GM23338 (cell line): ENCODE measurements around the gene NKD1. TPM values are rescaled to one million over a fixed set of nuclear protein-coding genes. Genes with fewer than 3 reads are reported as not detected.

Experiments used
- ATAC-seq: fragments of 200-7000 bp; cut with Tn5 transposase; 3 replicates; pipeline ENCODE4 v1.9.1; 2020
- DNase-seq: peaks from one replicate; pipeline ENCODE4 v3.0.0-alpha.2; 2015; ENCODE audit warnings: low spot score
- H2AFZ ChIP-seq: fragments of 200-600 bp; sonication (generic); 2 replicates; pipeline ENCODE4 v1.8.0; 2016; ENCODE audit warnings: antibody characterized with exemption, mild to moderate bottlenecking, moderate library complexity
- H3F3A ChIP-seq: fragments of 200-600 bp; sonication (generic); replicated peaks from 2 replicates; pipeline ENCODE4 v1.8.0; 2017; ENCODE audit warnings: antibody characterized with exemption, mixed run types, low read depth
- H3K27ac ChIP-seq: fragments of 200-600 bp; sonication (generic); 2 replicates; pipeline ENCODE4 v1.6.1; 2016; ENCODE audit warnings: low read depth
- H3K27me3 ChIP-seq: fragments of 200-600 bp; sonication (generic); 2 replicates; pipeline ENCODE4 v1.8.0; 2016; ENCODE audit warnings: mild to moderate bottlenecking, mixed run types, moderate library complexity; ENCODE audit not compliant: insufficient read depth
- H3K36me3 ChIP-seq: fragments of 200-600 bp; sonication (generic); 2 replicates; pipeline ENCODE4 v1.8.0; 2016; ENCODE audit warnings: mild to moderate bottlenecking; ENCODE audit not compliant: insufficient read depth
- H3K4me1 ChIP-seq: fragments of 200-600 bp; sonication (generic); 2 replicates; pipeline ENCODE4 v1.8.0; 2016; ENCODE audit warnings: mild to moderate bottlenecking, moderate library complexity; ENCODE audit not compliant: insufficient read depth
- H3K4me2 ChIP-seq: fragments of 200-600 bp; sonication (generic); 2 replicates; pipeline ENCODE4 v1.7.1; 2017; ENCODE audit warnings: mixed run types
- H3K4me3 ChIP-seq: fragments of 200-600 bp; sonication (generic); 2 replicates; pipeline ENCODE4 v1.6.1; 2016; ENCODE audit warnings: mixed run types
- H3K79me2 ChIP-seq: fragments of 200-600 bp; sonication (generic); replicated peaks from 2 replicates; pipeline ENCODE4 v1.8.0; 2017; ENCODE audit warnings: mild to moderate bottlenecking; ENCODE audit not compliant: insufficient read depth
- H3K9me2 ChIP-seq: fragments of 200-600 bp; sonication (generic); 2 replicates; pipeline ENCODE4 v1.8.0; 2017; ENCODE audit not compliant: insufficient read depth
- H4K20me1 ChIP-seq: fragments of 200-600 bp; sonication (generic); replicated peaks from 2 replicates; pipeline ENCODE4 v1.8.0; 2017; ENCODE audit warnings: mild to moderate bottlenecking; ENCODE audit not compliant: insufficient read depth
- H3K27ac Mint-ChIP-seq: 2 replicates; pipeline ENCODE4 v1.8.0; 2020; ENCODE audit warnings: inconsistent platforms, mild to moderate bottlenecking, moderate library complexity, mixed read lengths
- H3K27me3 Mint-ChIP-seq: 3 replicates; pipeline ENCODE4 v1.8.0; 2022; ENCODE audit warnings: low read depth, mild to moderate bottlenecking, moderate library complexity, mixed read lengths, inconsistent platforms; ENCODE audit not compliant: insufficient read depth, poor library complexity
- H3K36me3 Mint-ChIP-seq: 3 replicates; pipeline ENCODE4 v1.8.0; 2021; ENCODE audit warnings: low read depth, mild to moderate bottlenecking, inconsistent platforms, moderate library complexity, mixed read lengths
- H3K4me1 Mint-ChIP-seq: 3 replicates; pipeline ENCODE4 v1.8.0; 2020; ENCODE audit warnings: mild to moderate bottlenecking, inconsistent platforms, mixed read lengths
- H3K4me3 Mint-ChIP-seq: 3 replicates; pipeline ENCODE4 v1.8.0; 2021; ENCODE audit warnings: moderate library complexity, mild to moderate bottlenecking, inconsistent platforms, mixed read lengths
- H3K9me3 Mint-ChIP-seq: 3 replicates; pipeline ENCODE4 v1.8.0; 2020; ENCODE audit warnings: moderate library complexity, mild to moderate bottlenecking, inconsistent platforms, mixed read lengths
- CREB1 ChIP-seq: fragments of 250-450 bp; sonication (Bioruptor Pico); IDR thresholded peaks from 2 replicates; pipeline ENCODE4 v1.5.0; 2020; ENCODE audit warnings: low read depth, mild to moderate bottlenecking, moderate library complexity
- EZH2 ChIP-seq: fragments of 200-600 bp; sonication (generic); IDR thresholded peaks from one replicate; pipeline ENCODE4 v1.8.0; 2017; ENCODE audit warnings: antibody characterized with exemption, mild to moderate bottlenecking, low read depth; ENCODE audit not compliant: unreplicated experiment
- EZH2phosphoT487 ChIP-seq: fragments of 200-600 bp; sonication (generic); IDR thresholded peaks from one replicate; pipeline ENCODE4 v1.8.1; 2018; ENCODE audit warnings: antibody characterized with exemption; ENCODE audit not compliant: unreplicated experiment
- JUNB ChIP-seq: IDR thresholded peaks from one replicate; pipeline ENCODE4 v1.6.1; 2016; ENCODE audit warnings: antibody characterized with exemption; ENCODE audit not compliant: unreplicated experiment
- NANOG ChIP-seq: IDR thresholded peaks from 2 replicates; pipeline ENCODE4 v1.6.1; 2016; ENCODE audit warnings: antibody characterized with exemption, borderline replicate concordance
- POLR2AphosphoS5 ChIP-seq: IDR thresholded peaks from 2 replicates; pipeline ENCODE4 v1.6.1; 2016; ENCODE audit warnings: antibody characterized with exemption, low read depth
- REST ChIP-seq: IDR thresholded peaks from one replicate; pipeline ENCODE4 v1.6.1; 2018; ENCODE audit warnings: antibody characterized with exemption; ENCODE audit not compliant: unreplicated experiment
- STAT1 ChIP-seq: IDR thresholded peaks from one replicate; pipeline ENCODE4 v1.6.1; 2016; ENCODE audit warnings: antibody characterized with exemption; ENCODE audit not compliant: unreplicated experiment
- ZNF114 ChIP-seq: fragments of 250-450 bp; sonication (Bioruptor Pico); IDR thresholded peaks from 2 replicates; pipeline ENCODE4 v1.5.0; 2020; ENCODE audit warnings: mild to moderate bottlenecking, moderate library complexity
- ZNF331 ChIP-seq: fragments of 250-450 bp; sonication (Bioruptor Pico); IDR thresholded peaks from 2 replicates; pipeline ENCODE4 v1.5.0; 2020; ENCODE audit warnings: low read depth, mild to moderate bottlenecking, moderate library complexity
- polyA plus RNA-seq: library from polyadenylated mRNA; unstranded; fragments of >200 nt; fragmentation: Nextera tagmentation; extraction: Ambion mirVana; gene quantifications from 2 replicates; pipeline ENCODE4 v1.2.1, GENCODE V29; 2016
- total RNA-seq: library from RNA; depleted of rRNA; stranded (reverse); fragments of >200 nt; shearing (Covaris generic); gene quantifications from 2 replicates; pipeline ENCODE4 v1.2.3, GENCODE V29; 2014
- TF ChIP-seq, protein P1 (sequence below): fragments of 250-450 bp; sonication (Bioruptor Pico); IDR thresholded peaks from 2 replicates; pipeline ENCODE4 v1.5.0; 2020; ENCODE audit warnings: mild to moderate bottlenecking, moderate library complexity
- TF ChIP-seq, protein P2 (sequence below), 2 experiments: fragments of 200-600 bp in 1 of 2; sonication (generic) in 1 of 2; conservative IDR thresholded peaks; 2 replicates each; pipeline versions ENCODE4 v1.5.1 to v1.6.1; 2016 to 2017; ENCODE audit warnings: antibody characterized with exemption in 2 of 2, low read depth in 2 of 2, mild to moderate bottlenecking in 2 of 2, moderate library complexity in 1 of 2
- TF ChIP-seq, protein P3 (sequence below): IDR thresholded peaks from 2 replicates; pipeline ENCODE4 v1.6.1; 2016; ENCODE audit warnings: antibody characterized with exemption

Gene NKD1
- total and polyA plus RNA-seq, 2 experiments from 2014 or later: 2.1 to 2.3 TPM

GRCh38 chr16:50606431-50607050, 58.3 kb downstream of the NKD1 start:
- Histone ChIP-seq H3K27ac (no peak overlapping the region), H4K20me1 (no peaks in the 10 kb centered on the region), H3K4me3 (no peak overlapping the region), H3K79me2 (no peaks in the 10 kb centered on the region), H3K36me3 (no peaks in the 10 kb centered on the region), H3K4me2 (no peak overlapping the region), H2AFZ (no peak overlapping the region; the same call in 1 of the 2 replicates), H3F3A (0 out of 2 replicates have a peak, but pooled peaks cover 3% of the 10 kb centered on the region), H3K27me3 (no peaks in the 10 kb centered on the region), H3K4me1 (no peaks in the 10 kb centered on the region), H3K9me2 (no peaks in the 10 kb centered on the region)
- Mint-ChIP-seq H3K9me3 (no peaks in the 10 kb centered on the region; the same call in 2 of the 3 replicates), H3K4me1 (peaks cover 34% of the 10 kb centered on the region), H3K27me3 (peaks cover 19% of the 10 kb centered on the region), H3K27ac (no peak overlapping the region), H3K4me3 (no peak overlapping the region), H3K36me3 (no peaks in the 10 kb centered on the region; the same call in 2 of the 3 replicates)
- DNase-seq (no peak), ATAC-seq (no peak)
- TF ChIP-seq, protein P1, sequence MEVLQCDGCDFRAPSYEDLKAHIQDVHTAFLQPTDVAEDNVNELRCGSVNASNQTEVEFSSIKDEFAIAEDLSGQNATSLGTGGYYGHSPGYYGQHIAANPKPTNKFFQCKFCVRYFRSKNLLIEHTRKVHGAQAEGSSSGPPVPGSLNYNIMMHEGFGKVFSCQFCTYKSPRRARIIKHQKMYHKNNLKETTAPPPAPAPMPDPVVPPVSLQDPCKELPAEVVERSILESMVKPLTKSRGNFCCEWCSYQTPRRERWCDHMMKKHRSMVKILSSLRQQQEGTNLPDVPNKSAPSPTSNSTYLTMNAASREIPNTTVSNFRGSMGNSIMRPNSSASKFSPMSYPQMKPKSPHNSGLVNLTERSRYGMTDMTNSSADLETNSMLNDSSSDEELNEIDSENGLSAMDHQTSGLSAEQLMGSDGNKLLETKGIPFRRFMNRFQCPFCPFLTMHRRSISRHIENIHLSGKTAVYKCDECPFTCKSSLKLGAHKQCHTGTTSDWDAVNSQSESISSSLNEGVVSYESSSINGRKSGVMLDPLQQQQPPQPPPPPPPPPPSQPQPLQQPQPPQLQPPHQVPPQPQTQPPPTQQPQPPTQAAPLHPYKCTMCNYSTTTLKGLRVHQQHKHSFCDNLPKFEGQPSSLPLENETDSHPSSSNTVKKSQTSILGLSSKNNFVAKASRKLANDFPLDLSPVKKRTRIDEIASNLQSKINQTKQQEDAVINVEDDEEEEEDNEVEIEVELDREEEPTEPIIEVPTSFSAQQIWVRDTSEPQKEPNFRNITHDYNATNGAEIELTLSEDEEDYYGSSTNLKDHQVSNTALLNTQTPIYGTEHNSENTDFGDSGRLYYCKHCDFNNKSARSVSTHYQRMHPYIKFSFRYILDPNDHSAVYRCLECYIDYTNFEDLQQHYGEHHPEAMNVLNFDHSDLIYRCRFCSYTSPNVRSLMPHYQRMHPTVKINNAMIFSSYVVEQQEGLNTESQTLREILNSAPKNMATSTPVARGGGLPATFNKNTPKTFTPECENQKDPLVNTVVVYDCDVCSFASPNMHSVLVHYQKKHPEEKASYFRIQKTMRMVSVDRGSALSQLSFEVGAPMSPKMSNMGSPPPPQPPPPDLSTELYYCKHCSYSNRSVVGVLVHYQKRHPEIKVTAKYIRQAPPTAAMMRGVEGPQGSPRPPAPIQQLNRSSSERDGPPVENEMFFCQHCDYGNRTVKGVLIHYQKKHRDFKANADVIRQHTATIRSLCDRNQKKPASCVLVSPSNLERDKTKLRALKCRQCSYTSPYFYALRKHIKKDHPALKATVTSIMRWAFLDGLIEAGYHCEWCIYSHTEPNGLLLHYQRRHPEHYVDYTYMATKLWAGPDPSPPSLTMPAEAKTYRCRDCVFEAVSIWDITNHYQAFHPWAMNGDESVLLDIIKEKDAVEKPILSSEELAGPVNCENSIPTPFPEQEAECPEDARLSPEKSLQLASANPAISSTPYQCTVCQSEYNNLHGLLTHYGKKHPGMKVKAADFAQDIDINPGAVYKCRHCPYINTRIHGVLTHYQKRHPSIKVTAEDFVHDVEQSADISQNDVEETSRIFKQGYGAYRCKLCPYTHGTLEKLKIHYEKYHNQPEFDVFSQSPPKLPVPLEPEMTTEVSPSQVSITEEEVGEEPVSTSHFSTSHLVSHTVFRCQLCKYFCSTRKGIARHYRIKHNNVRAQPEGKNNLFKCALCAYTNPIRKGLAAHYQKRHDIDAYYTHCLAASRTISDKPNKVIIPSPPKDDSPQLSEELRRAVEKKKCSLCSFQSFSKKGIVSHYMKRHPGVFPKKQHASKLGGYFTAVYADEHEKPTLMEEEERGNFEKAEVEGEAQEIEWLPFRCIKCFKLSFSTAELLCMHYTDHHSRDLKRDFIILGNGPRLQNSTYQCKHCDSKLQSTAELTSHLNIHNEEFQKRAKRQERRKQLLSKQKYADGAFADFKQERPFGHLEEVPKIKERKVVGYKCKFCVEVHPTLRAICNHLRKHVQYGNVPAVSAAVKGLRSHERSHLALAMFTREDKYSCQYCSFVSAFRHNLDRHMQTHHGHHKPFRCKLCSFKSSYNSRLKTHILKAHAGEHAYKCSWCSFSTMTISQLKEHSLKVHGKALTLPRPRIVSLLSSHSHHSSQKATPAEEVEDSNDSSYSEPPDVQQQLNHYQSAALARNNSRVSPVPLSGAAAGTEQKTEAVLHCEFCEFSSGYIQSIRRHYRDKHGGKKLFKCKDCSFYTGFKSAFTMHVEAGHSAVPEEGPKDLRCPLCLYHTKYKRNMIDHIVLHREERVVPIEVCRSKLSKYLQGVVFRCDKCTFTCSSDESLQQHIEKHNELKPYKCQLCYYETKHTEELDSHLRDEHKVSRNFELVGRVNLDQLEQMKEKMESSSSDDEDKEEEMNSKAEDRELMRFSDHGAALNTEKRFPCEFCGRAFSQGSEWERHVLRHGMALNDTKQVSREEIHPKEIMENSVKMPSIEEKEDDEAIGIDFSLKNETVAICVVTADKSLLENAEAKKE (CRISPR knock-in tag): no peak
- TF ChIP-seq ZNF331 (CRISPR knock-in tag): no peak
- TF ChIP-seq EZH2phosphoT487: no peak
- no peak for TF ChIP-seq STAT1
- TF ChIP-seq, protein P2, sequence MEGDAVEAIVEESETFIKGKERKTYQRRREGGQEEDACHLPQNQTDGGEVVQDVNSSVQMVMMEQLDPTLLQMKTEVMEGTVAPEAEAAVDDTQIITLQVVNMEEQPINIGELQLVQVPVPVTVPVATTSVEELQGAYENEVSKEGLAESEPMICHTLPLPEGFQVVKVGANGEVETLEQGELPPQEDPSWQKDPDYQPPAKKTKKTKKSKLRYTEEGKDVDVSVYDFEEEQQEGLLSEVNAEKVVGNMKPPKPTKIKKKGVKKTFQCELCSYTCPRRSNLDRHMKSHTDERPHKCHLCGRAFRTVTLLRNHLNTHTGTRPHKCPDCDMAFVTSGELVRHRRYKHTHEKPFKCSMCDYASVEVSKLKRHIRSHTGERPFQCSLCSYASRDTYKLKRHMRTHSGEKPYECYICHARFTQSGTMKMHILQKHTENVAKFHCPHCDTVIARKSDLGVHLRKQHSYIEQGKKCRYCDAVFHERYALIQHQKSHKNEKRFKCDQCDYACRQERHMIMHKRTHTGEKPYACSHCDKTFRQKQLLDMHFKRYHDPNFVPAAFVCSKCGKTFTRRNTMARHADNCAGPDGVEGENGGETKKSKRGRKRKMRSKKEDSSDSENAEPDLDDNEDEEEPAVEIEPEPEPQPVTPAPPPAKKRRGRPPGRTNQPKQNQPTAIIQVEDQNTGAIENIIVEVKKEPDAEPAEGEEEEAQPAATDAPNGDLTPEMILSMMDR (conservative IDR thresholded peaks at IDR 0.05; ENCODE audit: low read depth in 2 of 2): no peak
- TF ChIP-seq REST: no peak
- TF ChIP-seq, protein P3, sequence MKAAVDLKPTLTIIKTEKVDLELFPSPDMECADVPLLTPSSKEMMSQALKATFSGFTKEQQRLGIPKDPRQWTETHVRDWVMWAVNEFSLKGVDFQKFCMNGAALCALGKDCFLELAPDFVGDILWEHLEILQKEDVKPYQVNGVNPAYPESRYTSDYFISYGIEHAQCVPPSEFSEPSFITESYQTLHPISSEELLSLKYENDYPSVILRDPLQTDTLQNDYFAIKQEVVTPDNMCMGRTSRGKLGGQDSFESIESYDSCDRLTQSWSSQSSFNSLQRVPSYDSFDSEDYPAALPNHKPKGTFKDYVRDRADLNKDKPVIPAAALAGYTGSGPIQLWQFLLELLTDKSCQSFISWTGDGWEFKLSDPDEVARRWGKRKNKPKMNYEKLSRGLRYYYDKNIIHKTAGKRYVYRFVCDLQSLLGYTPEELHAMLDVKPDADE: no peak
- no peak for TF ChIP-seq CREB1 (CRISPR knock-in tag)
- TF ChIP-seq NANOG: no peak
- no peak for TF ChIP-seq POLR2AphosphoS5
- TF ChIP-seq EZH2: no peak
- no peak for TF ChIP-seq ZNF114 (CRISPR knock-in tag)
- TF ChIP-seq JUNB: no peak
